ENCODE data around the gene CAPN14. TPM values are rescaled to one million over a fixed set of nuclear protein-coding genes. Genes with fewer than 3 reads are reported as not detected.

The CAPN14 gene
- total RNA-seq, 4 donors from 2014 or later: 0.83 TPM; not detected in 3

GRCh38 chr2:31240381-31241365, 23.4 kb upstream of the CAPN14 start:
- Histone ChIP-seq H3K27ac (peak overlapping the region in 1 of 4 donors; percentile 39), H3K4me1 (no peaks in the 10 kb centered on the region)
- TF ChIP-seq CTCF (IDR thresholded peaks at IDR 0.05) (no peak), POLR2A (IDR thresholded peaks at IDR 0.05) (no peak)

GRCh38 chr2:31239593-31240177, 22.4 kb upstream of the CAPN14 start:
- H3K9me3 ChIP-seq: no peaks in the 10 kb centered on the region
- H3K36me3 ChIP-seq: no peaks in the 10 kb centered on the region
- peaks cover 0 to 3% (median 1%) of the 10 kb centered on the region in 4 donors for H3K4me1 ChIP-seq
- H3K27ac ChIP-seq: peak overlapping the region in 2 of 4 donors; percentile 6 to 39
- no peaks in the 10 kb centered on the region for H3K27me3 ChIP-seq
- no peak overlapping the region for H3K4me3 ChIP-seq
- TF ChIP-seq CTCF (IDR thresholded peaks at IDR 0.05) (no peak), POLR2A (IDR thresholded peaks at IDR 0.05) (no peak)
- no peak for DNase-seq

More at GRCh38 chr2:31240381-31241365, 23.4 kb upstream of the CAPN14 start:
- peak in 1 of 3 donors; percentile 30 for DNase-seq
- no peaks in the 10 kb centered on the region for H3K27me3 ChIP-seq
- H3K36me3 ChIP-seq: no peaks in the 10 kb centered on the region
- no peak overlapping the region for H3K4me3 ChIP-seq
- no peaks in the 10 kb centered on the region for H3K9me3 ChIP-seq

- Histone ChIP-seq H3K4me3 (no peak overlapping the region), H3K27ac (peak overlapping the region in 2 of 4 donors; percentile 6 to 39), H3K9me3 (no peaks in the 10 kb centered on the region), H3K36me3 (no peaks in the 10 kb centered on the region), H3K27me3 (no peaks in the 10 kb centered on the region), H3K4me1 (peaks cover 0 to 7% (median 4%) of the 10 kb centered on the region in 4 donors)
- no peak for TF ChIP-seq POLR2A (IDR thresholded peaks at IDR 0.05)
- no peak for TF ChIP-seq CTCF (IDR thresholded peaks at IDR 0.05)
- DNase-seq: no peak
Observed at GRCh38 chr2:31238906-31239592, 21.7 kb upstream of the CAPN14 start.

- no peak overlapping the region for H3K27ac ChIP-seq
- DNase-seq: no peak
- no peaks in the 10 kb centered on the region for H3K9me3 ChIP-seq
- H3K4me3 ChIP-seq: no peak overlapping the region
- H3K4me1 ChIP-seq: peaks cover 0 to 7% (median 4%) of the 10 kb centered on the region in 4 donors
- no peaks in the 10 kb centered on the region for H3K36me3 ChIP-seq
- no peak for TF ChIP-seq POLR2A (IDR thresholded peaks at IDR 0.05)
- no peak for TF ChIP-seq CTCF (IDR thresholded peaks at IDR 0.05)
- H3K27me3 ChIP-seq: no peaks in the 10 kb centered on the region
Observed at GRCh38 chr2:31238126-31238905, 21.0 kb upstream of the CAPN14 start.
